ENCODE measurements around the gene FETUB.

FETUB gene

DNA sequence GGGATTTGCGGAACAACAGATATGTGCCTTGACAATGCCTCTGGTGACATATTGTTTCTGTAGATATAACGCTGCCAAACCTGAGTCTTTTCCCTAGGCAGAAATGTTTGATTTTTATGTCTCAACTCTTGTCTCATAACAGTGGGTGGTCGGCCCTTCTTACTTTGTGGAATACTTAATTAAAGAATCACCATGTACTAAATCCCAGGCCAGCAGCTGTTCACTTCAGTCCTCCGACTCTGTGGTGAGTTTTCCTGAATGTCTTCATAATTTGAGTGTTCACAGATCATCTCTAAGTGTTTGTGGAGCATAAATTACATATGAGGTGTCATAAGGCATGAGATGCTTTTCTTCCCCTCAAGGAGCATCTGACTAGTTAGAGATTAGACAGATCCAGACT is 5.9 kb downstream of the FETUB start (continued):
- TF ChIP-seq ZNF626 (tag by site-specific recombination; IDR thresholded peaks at IDR 0.05) (no peak), ZNF155 (tag by site-specific recombination; IDR thresholded peaks at IDR 0.05) (no peak)

DNA sequence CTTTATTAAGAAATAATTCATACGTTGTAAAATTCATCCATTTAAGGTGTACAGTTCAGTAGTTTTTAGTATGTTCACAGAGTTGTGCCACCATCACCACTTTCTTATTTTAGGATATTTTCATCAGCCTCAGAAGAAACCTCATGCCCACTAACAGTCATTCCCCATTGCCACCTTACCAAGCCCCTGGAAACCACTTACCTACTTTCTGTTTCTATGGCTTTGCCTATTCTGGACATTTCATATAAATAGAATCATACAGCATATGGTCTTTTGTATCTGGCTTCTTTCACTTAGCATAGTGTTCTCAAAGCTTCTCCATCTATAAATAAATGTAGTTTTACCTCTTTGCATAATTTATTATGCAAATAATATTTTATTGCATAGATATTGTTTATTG is 6.6 kb downstream of the FETUB start:
- CTCF ChIA-PET, result no interaction called here

DNA sequence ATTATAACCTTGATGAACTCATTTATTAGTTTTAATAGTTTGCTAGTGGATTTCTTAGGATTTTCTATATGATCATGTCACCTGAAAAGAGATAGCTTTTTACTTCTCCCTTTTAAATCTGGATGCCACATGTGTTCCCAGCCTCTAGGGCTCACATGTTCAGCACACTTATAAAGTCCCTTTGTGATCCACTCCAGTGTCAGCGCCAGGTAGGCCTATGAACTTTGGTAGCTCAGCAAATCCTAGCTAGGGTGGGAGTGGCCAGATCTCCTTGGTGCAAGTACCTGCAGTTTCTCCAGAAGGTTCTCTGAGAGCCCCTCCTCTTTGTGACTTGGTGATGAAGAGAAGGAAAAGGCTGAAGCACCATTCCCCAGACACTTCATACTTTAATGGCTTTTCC is 8.7 kb downstream of the FETUB start:
- Histone ChIP-seq H3K4me3 (ENCODE audit: low read depth, low read length) (no peak overlapping the region), H3K36me3 (ENCODE audit: control insufficient read depth in 2 of 2, insufficient read depth in 1 of 2, low read length in 2 of 2) (no peaks in the 10 kb centered on the region), H3K27ac (ENCODE audit: extremely low read depth, low read depth, low read length) (no peak overlapping the region), H3K9me3 (ENCODE audit: control insufficient read depth, insufficient read depth, low read depth, low read length) (no peaks in the 10 kb centered on the region), H3K4me1 (ENCODE audit: control insufficient read depth, insufficient read depth, low read length) (no peaks in the 10 kb centered on the region)
- POLR2A ChIA-PET, result no interaction called here
- TF ChIP-seq, protein P1, sequence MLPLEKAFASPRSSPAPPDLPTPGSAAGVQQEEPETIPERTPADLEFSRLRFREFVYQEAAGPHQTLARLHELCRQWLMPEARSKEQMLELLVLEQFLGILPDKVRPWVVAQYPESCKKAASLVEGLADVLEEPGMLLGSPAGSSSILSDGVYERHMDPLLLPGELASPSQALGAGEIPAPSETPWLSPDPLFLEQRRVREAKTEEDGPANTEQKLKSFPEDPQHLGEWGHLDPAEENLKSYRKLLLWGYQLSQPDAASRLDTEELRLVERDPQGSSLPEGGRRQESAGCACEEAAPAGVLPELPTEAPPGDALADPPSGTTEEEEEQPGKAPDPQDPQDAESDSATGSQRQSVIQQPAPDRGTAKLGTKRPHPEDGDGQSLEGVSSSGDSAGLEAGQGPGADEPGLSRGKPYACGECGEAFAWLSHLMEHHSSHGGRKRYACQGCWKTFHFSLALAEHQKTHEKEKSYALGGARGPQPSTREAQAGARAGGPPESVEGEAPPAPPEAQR (tag by site-specific recombination; IDR thresholded peaks at IDR 0.05), result no peak
- TF ChIP-seq ZNF623 (tag by site-specific recombination; IDR thresholded peaks at IDR 0.05) (no peak), ZNF624 (tag by site-specific recombination; IDR thresholded peaks at IDR 0.05) (no peak)
- CTCF ChIA-PET, result interaction anchor here (0.7 kb wide), 1 partner anchor 306 kb away, joined by 4 read pairs; no protein-coding TSS in a partner anchor

More for the DNA sequence above, 6.6 kb downstream of the FETUB start:
- POLR2A ChIA-PET, result interaction anchor here (0.6 kb wide), 1 partner anchor 1063 kb away, joined by 3 read pairs; no protein-coding TSS in a partner anchor
- Histone ChIP-seq H3K4me1 (ENCODE audit: control insufficient read depth, insufficient read depth, low read length) (no peaks in the 10 kb centered on the region), H3K9me3 (ENCODE audit: control insufficient read depth, insufficient read depth, low read depth, low read length) (no peaks in the 10 kb centered on the region), H3K4me3 (ENCODE audit: low read depth, low read length) (no peak overlapping the region), H3K36me3 (ENCODE audit: control insufficient read depth in 2 of 2, insufficient read depth in 1 of 2, low read length in 2 of 2) (no peaks in the 10 kb centered on the region), H3K27ac (ENCODE audit: extremely low read depth, low read depth, low read length) (no peak overlapping the region)
- TF ChIP-seq RBAK (tag by site-specific recombination; IDR thresholded peaks at IDR 0.05), result no peak
- no peak for TF ChIP-seq ZNF677 (tag by site-specific recombination; IDR thresholded peaks at IDR 0.05)
- TF ChIP-seq, protein P2, sequence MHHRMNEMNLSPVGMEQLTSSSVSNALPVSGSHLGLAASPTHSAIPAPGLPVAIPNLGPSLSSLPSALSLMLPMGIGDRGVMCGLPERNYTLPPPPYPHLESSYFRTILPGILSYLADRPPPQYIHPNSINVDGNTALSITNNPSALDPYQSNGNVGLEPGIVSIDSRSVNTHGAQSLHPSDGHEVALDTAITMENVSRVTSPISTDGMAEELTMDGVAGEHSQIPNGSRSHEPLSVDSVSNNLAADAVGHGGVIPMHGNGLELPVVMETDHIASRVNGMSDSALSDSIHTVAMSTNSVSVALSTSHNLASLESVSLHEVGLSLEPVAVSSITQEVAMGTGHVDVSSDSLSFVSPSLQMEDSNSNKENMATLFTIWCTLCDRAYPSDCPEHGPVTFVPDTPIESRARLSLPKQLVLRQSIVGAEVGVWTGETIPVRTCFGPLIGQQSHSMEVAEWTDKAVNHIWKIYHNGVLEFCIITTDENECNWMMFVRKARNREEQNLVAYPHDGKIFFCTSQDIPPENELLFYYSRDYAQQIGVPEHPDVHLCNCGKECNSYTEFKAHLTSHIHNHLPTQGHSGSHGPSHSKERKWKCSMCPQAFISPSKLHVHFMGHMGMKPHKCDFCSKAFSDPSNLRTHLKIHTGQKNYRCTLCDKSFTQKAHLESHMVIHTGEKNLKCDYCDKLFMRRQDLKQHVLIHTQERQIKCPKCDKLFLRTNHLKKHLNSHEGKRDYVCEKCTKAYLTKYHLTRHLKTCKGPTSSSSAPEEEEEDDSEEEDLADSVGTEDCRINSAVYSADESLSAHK (tag by site-specific recombination; IDR thresholded peaks at IDR 0.05), result no peak
- no peak for TF ChIP-seq ZNF24 (tag by site-specific recombination; IDR thresholded peaks at IDR 0.05)
- TF ChIP-seq ZNF175 (tag by site-specific recombination; IDR thresholded peaks at IDR 0.05), result no peak
- TF ChIP-seq KLF9 (tag by site-specific recombination; IDR thresholded peaks at IDR 0.05; ENCODE audit: low read depth), result no peak
- TF ChIP-seq, protein P3, sequence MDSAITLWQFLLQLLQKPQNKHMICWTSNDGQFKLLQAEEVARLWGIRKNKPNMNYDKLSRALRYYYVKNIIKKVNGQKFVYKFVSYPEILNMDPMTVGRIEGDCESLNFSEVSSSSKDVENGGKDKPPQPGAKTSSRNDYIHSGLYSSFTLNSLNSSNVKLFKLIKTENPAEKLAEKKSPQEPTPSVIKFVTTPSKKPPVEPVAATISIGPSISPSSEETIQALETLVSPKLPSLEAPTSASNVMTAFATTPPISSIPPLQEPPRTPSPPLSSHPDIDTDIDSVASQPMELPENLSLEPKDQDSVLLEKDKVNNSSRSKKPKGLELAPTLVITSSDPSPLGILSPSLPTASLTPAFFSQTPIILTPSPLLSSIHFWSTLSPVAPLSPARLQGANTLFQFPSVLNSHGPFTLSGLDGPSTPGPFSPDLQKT (IDR thresholded peaks at IDR 0.05; ENCODE audit: borderline replicate concordance, low read depth, low read length), result no peak
- TF ChIP-seq, protein P4, sequence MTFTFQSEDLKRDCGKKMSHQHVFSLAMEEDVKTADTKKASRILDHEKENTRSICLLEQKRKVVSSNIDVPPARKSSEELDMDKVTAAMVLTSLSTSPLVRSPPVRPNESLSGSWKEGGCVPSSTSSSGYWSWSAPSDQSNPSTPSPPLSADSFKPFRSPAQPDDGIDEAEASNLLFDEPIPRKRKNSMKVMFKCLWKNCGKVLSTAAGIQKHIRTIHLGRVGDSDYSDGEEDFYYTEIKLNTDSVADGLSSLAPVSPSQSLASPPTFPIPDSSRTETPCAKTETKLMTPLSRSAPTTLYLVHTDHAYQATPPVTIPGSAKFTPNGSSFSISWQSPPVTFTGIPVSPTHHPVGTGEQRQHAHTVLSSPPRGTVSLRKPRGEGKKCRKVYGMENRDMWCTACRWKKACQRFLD (tag by site-specific recombination; IDR thresholded peaks at IDR 0.05), result no peak
- TF ChIP-seq, protein P5, sequence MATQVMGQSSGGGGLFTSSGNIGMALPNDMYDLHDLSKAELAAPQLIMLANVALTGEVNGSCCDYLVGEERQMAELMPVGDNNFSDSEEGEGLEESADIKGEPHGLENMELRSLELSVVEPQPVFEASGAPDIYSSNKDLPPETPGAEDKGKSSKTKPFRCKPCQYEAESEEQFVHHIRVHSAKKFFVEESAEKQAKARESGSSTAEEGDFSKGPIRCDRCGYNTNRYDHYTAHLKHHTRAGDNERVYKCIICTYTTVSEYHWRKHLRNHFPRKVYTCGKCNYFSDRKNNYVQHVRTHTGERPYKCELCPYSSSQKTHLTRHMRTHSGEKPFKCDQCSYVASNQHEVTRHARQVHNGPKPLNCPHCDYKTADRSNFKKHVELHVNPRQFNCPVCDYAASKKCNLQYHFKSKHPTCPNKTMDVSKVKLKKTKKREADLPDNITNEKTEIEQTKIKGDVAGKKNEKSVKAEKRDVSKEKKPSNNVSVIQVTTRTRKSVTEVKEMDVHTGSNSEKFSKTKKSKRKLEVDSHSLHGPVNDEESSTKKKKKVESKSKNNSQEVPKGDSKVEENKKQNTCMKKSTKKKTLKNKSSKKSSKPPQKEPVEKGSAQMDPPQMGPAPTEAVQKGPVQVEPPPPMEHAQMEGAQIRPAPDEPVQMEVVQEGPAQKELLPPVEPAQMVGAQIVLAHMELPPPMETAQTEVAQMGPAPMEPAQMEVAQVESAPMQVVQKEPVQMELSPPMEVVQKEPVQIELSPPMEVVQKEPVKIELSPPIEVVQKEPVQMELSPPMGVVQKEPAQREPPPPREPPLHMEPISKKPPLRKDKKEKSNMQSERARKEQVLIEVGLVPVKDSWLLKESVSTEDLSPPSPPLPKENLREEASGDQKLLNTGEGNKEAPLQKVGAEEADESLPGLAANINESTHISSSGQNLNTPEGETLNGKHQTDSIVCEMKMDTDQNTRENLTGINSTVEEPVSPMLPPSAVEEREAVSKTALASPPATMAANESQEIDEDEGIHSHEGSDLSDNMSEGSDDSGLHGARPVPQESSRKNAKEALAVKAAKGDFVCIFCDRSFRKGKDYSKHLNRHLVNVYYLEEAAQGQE (tag by site-specific recombination; IDR thresholded peaks at IDR 0.05), result no peak
- TF ChIP-seq GLIS1 (tag by site-specific recombination; IDR thresholded peaks at IDR 0.05), result no peak
- no peak for TF ChIP-seq ZBTB8A (tag by site-specific recombination; IDR thresholded peaks at IDR 0.05)
